ENCODE measurements around the gene CITED4.

Gene CITED4

GRCh38 chr1:40856656-40857302 is 5.4 kb downstream of the CITED4 start:
- H3K27ac ChIP-seq = no peak overlapping the region
- TF ChIP-seq CTCF (IDR thresholded peaks at IDR 0.05; ENCODE audit: low read depth, low read length, missing control alignments) = no peak
- no peak overlapping the region for H3K4me3 ChIP-seq (ENCODE audit: low read depth, low read length)
- H3K36me3 ChIP-seq (replicated peaks) = no peaks in the 10 kb centered on the region
- DNase-seq = no peak
- no peaks in the 10 kb centered on the region for H3K27me3 ChIP-seq (replicated peaks)
- in situ Hi-C loops (cut with HindIII; ENCODE audit: low pct_ligation_motif_present, low sequenced_read_pairs) = no loop called here

- H3K36me3 ChIP-seq (replicated peaks) = no peaks in the 10 kb centered on the region
- in situ Hi-C loops (cut with HindIII; ENCODE audit: low pct_ligation_motif_present, low sequenced_read_pairs) = no loop called here
- TF ChIP-seq CTCF (IDR thresholded peaks at IDR 0.05; ENCODE audit: low read depth, low read length, missing control alignments) = no peak
These were observed 6.0 kb downstream of the CITED4 start for GRCh38 chr1:40856116-40856515.

GRCh38 chr1:40855513-40855912 is 6.7 kb downstream of the CITED4 start:
- H3K4me3 ChIP-seq (ENCODE audit: low read depth, low read length) = no peak overlapping the region
- peak; percentile 62 for TF ChIP-seq CTCF (IDR thresholded peaks at IDR 0.05; ENCODE audit: low read depth, low read length, missing control alignments)
- no peak for DNase-seq
- H3K27me3 ChIP-seq (replicated peaks) = no peaks in the 10 kb centered on the region
- in situ Hi-C loops (cut with HindIII; ENCODE audit: low pct_ligation_motif_present, low sequenced_read_pairs) = no loop called here
- no peaks in the 10 kb centered on the region for H3K36me3 ChIP-seq (replicated peaks)
- no peak overlapping the region for H3K27ac ChIP-seq

More at GRCh38 chr1:40856116-40856515, 6.0 kb downstream of the CITED4 start:
- no peak for DNase-seq
- H3K4me3 ChIP-seq (ENCODE audit: low read depth, low read length) = no peak overlapping the region
- no peak overlapping the region for H3K27ac ChIP-seq
- no peaks in the 10 kb centered on the region for H3K27me3 ChIP-seq (replicated peaks)

- Histone ChIP-seq H3K27me3 (replicated peaks) (no peaks in the 10 kb centered on the region), H3K27ac (no peak overlapping the region), H3K36me3 (replicated peaks) (no peaks in the 10 kb centered on the region), H3K4me3 (ENCODE audit: low read depth, low read length) (no peak overlapping the region)
- in situ Hi-C loops (cut with HindIII; ENCODE audit: low pct_ligation_motif_present, low sequenced_read_pairs) = no loop called here
- no peak for DNase-seq
- TF ChIP-seq CTCF (IDR thresholded peaks at IDR 0.05; ENCODE audit: low read depth, low read length, missing control alignments) = no peak
These were observed 8.3 kb downstream of the CITED4 start for GRCh38 chr1:40853885-40854170.

GRCh38 chr1:40853113-40853884 is 8.9 kb downstream of the CITED4 start:
- TF ChIP-seq CTCF (IDR thresholded peaks at IDR 0.05; ENCODE audit: low read depth, low read length, missing control alignments) = no peak
- in situ Hi-C loops (cut with HindIII; ENCODE audit: low pct_ligation_motif_present, low sequenced_read_pairs) = no loop called here

More at GRCh38 chr1:40853113-40853884, 8.9 kb downstream of the CITED4 start:
- Histone ChIP-seq H3K27me3 (replicated peaks) (no peaks in the 10 kb centered on the region), H3K27ac (no peak overlapping the region), H3K4me3 (ENCODE audit: low read depth, low read length) (no peak overlapping the region), H3K36me3 (replicated peaks) (no peaks in the 10 kb centered on the region)
- no peak for DNase-seq
